GM18526 (cell line): ENCODE results near the gene RABEP2.

ENCODE experiments used
- POLR2A ChIP-seq: IDR thresholded peaks from 3 replicates; pipeline ENCODE4 v1.6.1; 2011; ENCODE audit not compliant: insufficient read length; ENCODE audit errors: extremely low read depth

The RABEP2 gene

GRCh38 chr16:28924762-28925385 is at the start of gene RABEP2:
TSS of gene RABEP2 (minus strand) at chr16:28925238. CDS start at chr16:28925163, 75 bp downstream.
- TF ChIP-seq POLR2A, result no peak

- TF ChIP-seq POLR2A, result peak; percentile 83
Measured at GRCh38 chr16:28974437-28975157, 49.6 kb upstream of the RABEP2 start, which contains the start of gene SPNS1. TSS of gene SPNS1 (plus strand) at chr16:28974778. CDS start at chr16:28975152, 374 bp downstream.

- no peak for TF ChIP-seq POLR2A
Measured at GRCh38 chr16:28974007-28974436, 49.0 kb upstream of the RABEP2 start.

- no peak for TF ChIP-seq POLR2A
Measured at GRCh38 chr16:28967156-28967555, 42.1 kb upstream of the RABEP2 start.

GRCh38 chr16:28964496-28964895 is 39.5 kb upstream of the RABEP2 start:
- TF ChIP-seq POLR2A, result no peak

GRCh38 chr16:28964072-28964471 is 39.0 kb upstream of the RABEP2 start:
- no peak for TF ChIP-seq POLR2A

- no peak for TF ChIP-seq POLR2A
Measured at GRCh38 chr16:28958836-28959235, 33.8 kb upstream of the RABEP2 start.

GRCh38 chr16:28958216-28958615 is 33.2 kb upstream of the RABEP2 start:
- TF ChIP-seq POLR2A, result no peak

GRCh38 chr16:28951410-28951943 is 26.4 kb upstream of the RABEP2 start:
- TF ChIP-seq POLR2A, result no peak

GRCh38 chr16:28950648-28951409 is 25.8 kb upstream of the RABEP2 start, which contains the start of gene NFATC2IP:
TSS of gene NFATC2IP (plus strand) at chr16:28950937. CDS start at chr16:28951012, 75 bp downstream.
- TF ChIP-seq POLR2A, result peak; percentile 88

GRCh38 chr16:28946681-28947080 is 21.6 kb upstream of the RABEP2 start:
- TF ChIP-seq POLR2A, result no peak

GRCh38 chr16:28943281-28943680 is 18.2 kb upstream of the RABEP2 start:
- TF ChIP-seq POLR2A, result no peak

GRCh38 chr16:28938721-28939120 is 13.7 kb upstream of the RABEP2 start:
- TF ChIP-seq POLR2A, result no peak

- no peak for TF ChIP-seq POLR2A
Measured at GRCh38 chr16:28937222-28937876, 12.3 kb upstream of the RABEP2 start.

- no peak for TF ChIP-seq POLR2A
Measured at GRCh38 chr16:28936784-28937155, 11.7 kb upstream of the RABEP2 start.
